PC-9 (cell line): ENCODE data around the gene RIMBP2.

Experiments
- CTCF ChIP-seq: fragments of 200-600 bp; sonication (generic); conservative IDR thresholded peaks from 2 replicates; pipeline ENCODE4 v1.6.1; 2017; ENCODE audit warnings: mixed run types, antibody characterized with exemption, mild to moderate bottlenecking, moderate library complexity
- EZH2 ChIP-seq: fragments of 200-600 bp; sonication (generic); IDR thresholded peaks from 2 replicates; pipeline ENCODE4 v1.8.0; 2017; ENCODE audit warnings: antibody characterized with exemption, low read depth

DNA sequence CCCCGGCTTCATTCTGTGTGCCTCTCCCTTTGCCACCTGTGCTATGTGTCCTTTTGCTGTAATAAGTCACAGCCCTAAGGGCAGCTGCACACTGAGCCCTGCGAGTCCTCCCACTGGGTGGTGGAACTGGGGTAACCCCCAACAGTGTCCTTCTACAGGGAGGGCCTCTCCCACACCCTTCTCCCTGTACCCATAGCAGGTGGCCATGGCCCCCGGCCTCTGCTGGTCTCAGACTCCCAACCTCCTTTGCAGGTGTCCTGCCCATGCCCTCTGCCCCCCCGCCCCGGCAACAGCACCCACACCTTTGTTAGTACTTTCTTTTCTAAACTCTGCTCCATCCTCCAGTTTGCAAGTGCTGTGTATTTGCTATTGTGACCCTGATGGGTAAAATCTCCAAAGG, 206.6 kb downstream of the RIMBP2 start:
- no peak for TF ChIP-seq CTCF
- no peak for TF ChIP-seq EZH2
